Superior temporal gyrus (tissue), 1 donor: Measurements from ENCODE around the gene AGL.
A peak's percentile ranks its signal among the peaks of the same experiment; 100 is the strongest.
"Not testable (repeated sequence)": the region's sequence is repeated elsewhere in the genome, so short reads cannot be mapped to it uniquely, and the experiment has no call there.

Source experiments
- DNase-seq: peaks from one replicate; pipeline ENCODE4 v3.0.0-alpha.2; 2016; ENCODE audit errors: extremely low spot score

Gene AGL

GRCh38 chr1:99849744-99850458, at the start of gene AGL:
TSS of gene AGL (plus strand) at chr1:99850361. CDS start at chr1:99851043, 682 bp downstream.
- DNase-seq: peak; percentile 69

- DNase-seq: no peak
Measured at GRCh38 chr1:99801584-99801983, 48.6 kb upstream of the AGL start.

- no peak for DNase-seq
Measured at GRCh38 chr1:99806882-99807281, 43.3 kb upstream of the AGL start.

GRCh38 chr1:99808391-99809115, 41.6 kb upstream of the AGL start:
- DNase-seq: peak; percentile 96

GRCh38 chr1:99811075-99811474, 39.1 kb upstream of the AGL start:
- no peak for DNase-seq

- DNase-seq: no peak
Measured at GRCh38 chr1:99811747-99812146, 38.4 kb upstream of the AGL start.

- no peak for DNase-seq
Measured at GRCh38 chr1:99814373-99814900, 35.7 kb upstream of the AGL start.

- no peak for DNase-seq
Measured at GRCh38 chr1:99816656-99817055, 33.5 kb upstream of the AGL start.

GRCh38 chr1:99818063-99818699, 32.0 kb upstream of the AGL start:
- no peak for DNase-seq

- no peak for DNase-seq
Measured at GRCh38 chr1:99820546-99820945, 29.6 kb upstream of the AGL start.

- DNase-seq: no peak
Measured at GRCh38 chr1:99825098-99825497, 25.1 kb upstream of the AGL start.

GRCh38 chr1:99825702-99826101, 24.5 kb upstream of the AGL start:
- no peak for DNase-seq

GRCh38 chr1:99827970-99828369, 22.2 kb upstream of the AGL start:
- no peak for DNase-seq

- no peak for DNase-seq
Measured at GRCh38 chr1:99829269-99829668, 20.9 kb upstream of the AGL start.

- DNase-seq: not testable (repeated sequence)
Measured at GRCh38 chr1:99833911-99834310, 16.2 kb upstream of the AGL start.

GRCh38 chr1:99836171-99837103, 13.7 kb upstream of the AGL start:
- DNase-seq: not testable (repeated sequence)

GRCh38 chr1:99840353-99840752, 9.8 kb upstream of the AGL start:
- DNase-seq: not testable (repeated sequence)

GRCh38 chr1:99843760-99844159, 6.4 kb upstream of the AGL start:
- DNase-seq: no peak

GRCh38 chr1:99845201-99845600, 5.0 kb upstream of the AGL start:
- DNase-seq: not testable (repeated sequence)

GRCh38 chr1:99849413-99849743, 783 bp upstream of the AGL start:
- DNase-seq: peak; percentile 38

GRCh38 chr1:99850459-99851291, 514 bp downstream of the AGL start:
- DNase-seq: peak; percentile 71
